ENCODE results near the gene GNG12. TPM values are rescaled to one million over a fixed set of nuclear protein-coding genes. Genes with fewer than 3 reads are reported as not detected.
A peak's percentile ranks its signal among the peaks of the same experiment; 100 is the strongest.

GNG12 gene
- total RNA-seq, 2 experiments from 2014 or later, result not detected

GRCh38 chr1:67673468-67674201, 159.6 kb downstream of the GNG12 start:
- no peak for TF ChIP-seq CTCF (IDR thresholded peaks at IDR 0.05)
- no peaks in the 10 kb centered on the region for H3K36me3 ChIP-seq (ENCODE audit: insufficient read depth, low read length)
- ChIA-PET CTCF (interaction anchor here (1.0 to 1.2 kb wide), 2 partner anchors 11 to 13 kb away, joined by 4 read pairs; no protein-coding TSS in a partner anchor), POLR2A (interaction anchor here (1.1 to 4.1 kb wide), 3 partner anchors 9 to 67 kb away, joined by 4 to 74 read pairs (median 4); partner anchors contain the start of gene GADD45A)
- peaks cover 0 to 9% of the 10 kb centered on the region in 2 experiments for H3K27me3 ChIP-seq (ENCODE audit: control insufficient read depth in 1 of 2, insufficient read depth in 2 of 2, low read length in 2 of 2)
- H3K9me3 Mint-ChIP-seq, result no peaks in the 10 kb centered on the region
- no peaks in the 10 kb centered on the region for H3K9me3 ChIP-seq (ENCODE audit: control insufficient read depth in 1 of 2, insufficient read depth in 1 of 2, low read length in 2 of 2)
- no peak overlapping the region for H3K4me3 ChIP-seq (ENCODE audit: low read length)
- peaks cover 11% of the 10 kb centered on the region for H3K4me1 ChIP-seq (ENCODE audit: insufficient read depth, low read length)
- no peak for DNase-seq
- H3K27ac Mint-ChIP-seq, result peak overlapping the region; percentile 62
- intact Hi-C loops (cut with DNase I, micrococcal nuclease), result loop anchor here (1.0 to 2.0 kb wide), 2 partner anchors 12 to 15 kb away; partner anchors contain the start of gene GADD45A (in 1 of the 2)
- peaks cover 9% of the 10 kb centered on the region for H3K27me3 Mint-ChIP-seq
- peaks cover 23% of the 10 kb centered on the region for H3K4me1 Mint-ChIP-seq (ENCODE audit: low read depth)
- no peak overlapping the region for H3K27ac ChIP-seq (ENCODE audit: low read depth in 1 of 2, low read length in 2 of 2)
- no peaks in the 10 kb centered on the region for H3K36me3 Mint-ChIP-seq (ENCODE audit: low read depth)
- no peak overlapping the region for H3K4me3 Mint-ChIP-seq
- no peak for ATAC-seq (ENCODE audit: poor library complexity)

GRCh38 chr1:67672260-67672803, 160.9 kb downstream of the GNG12 start:
- CTCF ChIA-PET, result interaction anchor here (1.2 kb wide), 1 partner anchor 9 kb away, joined by 4 read pairs; no protein-coding TSS in a partner anchor
- Histone ChIP-seq H3K4me3 (ENCODE audit: low read length) (no peak overlapping the region), H3K27me3 (ENCODE audit: control insufficient read depth in 1 of 2, insufficient read depth in 2 of 2, low read length in 2 of 2) (peaks cover 0 to 12% of the 10 kb centered on the region in 2 experiments), H3K36me3 (ENCODE audit: insufficient read depth, low read length) (no peaks in the 10 kb centered on the region), H3K27ac (ENCODE audit: low read depth in 1 of 2, low read length in 2 of 2) (no peak overlapping the region), H3K4me1 (ENCODE audit: insufficient read depth, low read length) (peaks cover 11% of the 10 kb centered on the region), H3K9me3 (ENCODE audit: control insufficient read depth in 1 of 2, insufficient read depth in 1 of 2, low read length in 2 of 2) (no peaks in the 10 kb centered on the region)
- H3K27ac Mint-ChIP-seq, result no peak overlapping the region
- ATAC-seq (ENCODE audit: poor library complexity) (no peak), DNase-seq (no peak)
- H3K27me3 Mint-ChIP-seq, result peaks cover 20% of the 10 kb centered on the region
- no peaks in the 10 kb centered on the region for H3K36me3 Mint-ChIP-seq (ENCODE audit: low read depth)
- H3K4me1 Mint-ChIP-seq (ENCODE audit: low read depth), result peaks cover 23% of the 10 kb centered on the region
- intact Hi-C loops (cut with DNase I, micrococcal nuclease), result no loop called here
- H3K4me3 Mint-ChIP-seq, result no peak overlapping the region
- POLR2A ChIA-PET, result interaction anchor here (1.1 to 4.1 kb wide), 2 partner anchors 10 to 13 kb away, joined by 4 to 74 read pairs; partner anchors contain the start of gene GADD45A
- no peak for TF ChIP-seq CTCF (IDR thresholded peaks at IDR 0.05)
- no peaks in the 10 kb centered on the region for H3K9me3 Mint-ChIP-seq

GRCh38 chr1:67668660-67669059, 164.6 kb downstream of the GNG12 start:
- no peak overlapping the region for H3K4me3 Mint-ChIP-seq
- H3K27me3 Mint-ChIP-seq, result peaks cover 26% of the 10 kb centered on the region
- H3K4me1 ChIP-seq (ENCODE audit: insufficient read depth, low read length), result no peaks in the 10 kb centered on the region
- H3K4me3 ChIP-seq (ENCODE audit: low read length), result no peak overlapping the region
- DNase-seq, result no peak
- no peak for TF ChIP-seq CTCF (IDR thresholded peaks at IDR 0.05)
- peaks cover 5% of the 10 kb centered on the region for H3K4me1 Mint-ChIP-seq (ENCODE audit: low read depth)
- H3K36me3 ChIP-seq (ENCODE audit: insufficient read depth, low read length), result no peaks in the 10 kb centered on the region
- ChIA-PET POLR2A (no interaction called here), CTCF (no interaction called here)
- H3K36me3 Mint-ChIP-seq (ENCODE audit: low read depth), result no peaks in the 10 kb centered on the region
- no peaks in the 10 kb centered on the region for H3K9me3 Mint-ChIP-seq
- no peak for ATAC-seq (ENCODE audit: poor library complexity)
- no peak overlapping the region for H3K27ac Mint-ChIP-seq
- H3K27me3 ChIP-seq (ENCODE audit: control insufficient read depth in 1 of 2, insufficient read depth in 2 of 2, low read length in 2 of 2), result peaks cover 0 to 12% of the 10 kb centered on the region in 2 experiments
- no peaks in the 10 kb centered on the region for H3K9me3 ChIP-seq (ENCODE audit: control insufficient read depth in 1 of 2, insufficient read depth in 1 of 2, low read length in 2 of 2)
- intact Hi-C loops (cut with DNase I, micrococcal nuclease), result no loop called here
- no peak overlapping the region for H3K27ac ChIP-seq (ENCODE audit: low read depth in 1 of 2, low read length in 2 of 2)

All from CD4-positive, alpha-beta T cell (primary cell).